OCI-LY7 (cell line): ENCODE measurements around the gene RAB42.

Source experiments
- EZH2phosphoT487 ChIP-seq: fragments of 200-600 bp; sonication (generic); IDR thresholded peaks from 2 replicates; pipeline ENCODE4 v1.6.1; 2018; ENCODE audit warnings: low read depth, borderline replicate concordance, mild to moderate bottlenecking, mixed run types, antibody characterized with exemption, low read length, moderate library complexity, mixed read lengths
- TF ChIP-seq, protein P1 (sequence below): fragments of 200-600 bp; sonication (generic); conservative IDR thresholded peaks from 2 replicates; pipeline ENCODE4 v1.5.1; 2014; ENCODE audit warnings: mild to moderate bottlenecking, antibody characterized with exemption, low read length, moderate library complexity, mixed read lengths

DNA sequence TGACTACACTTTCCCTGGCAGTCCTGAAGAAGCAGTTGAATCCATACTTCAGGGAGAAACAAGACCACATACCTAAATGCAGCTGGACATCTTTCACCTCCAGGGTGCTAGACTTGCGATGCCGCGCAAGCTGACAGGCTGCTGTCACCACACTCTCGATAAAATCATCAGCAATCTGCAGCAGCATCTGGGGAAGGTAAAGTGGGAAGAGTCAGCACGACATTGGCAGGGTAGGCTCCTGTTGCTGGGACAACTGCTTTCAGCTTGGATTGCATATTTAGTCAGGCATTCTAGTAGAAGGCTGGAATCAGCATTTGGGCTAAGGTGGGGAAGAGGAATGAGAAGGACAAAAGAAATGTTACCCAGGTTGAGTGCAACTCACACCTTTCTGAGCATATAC, 21.1 kb downstream of the RAB42 start:
- TF ChIP-seq, protein P1, sequence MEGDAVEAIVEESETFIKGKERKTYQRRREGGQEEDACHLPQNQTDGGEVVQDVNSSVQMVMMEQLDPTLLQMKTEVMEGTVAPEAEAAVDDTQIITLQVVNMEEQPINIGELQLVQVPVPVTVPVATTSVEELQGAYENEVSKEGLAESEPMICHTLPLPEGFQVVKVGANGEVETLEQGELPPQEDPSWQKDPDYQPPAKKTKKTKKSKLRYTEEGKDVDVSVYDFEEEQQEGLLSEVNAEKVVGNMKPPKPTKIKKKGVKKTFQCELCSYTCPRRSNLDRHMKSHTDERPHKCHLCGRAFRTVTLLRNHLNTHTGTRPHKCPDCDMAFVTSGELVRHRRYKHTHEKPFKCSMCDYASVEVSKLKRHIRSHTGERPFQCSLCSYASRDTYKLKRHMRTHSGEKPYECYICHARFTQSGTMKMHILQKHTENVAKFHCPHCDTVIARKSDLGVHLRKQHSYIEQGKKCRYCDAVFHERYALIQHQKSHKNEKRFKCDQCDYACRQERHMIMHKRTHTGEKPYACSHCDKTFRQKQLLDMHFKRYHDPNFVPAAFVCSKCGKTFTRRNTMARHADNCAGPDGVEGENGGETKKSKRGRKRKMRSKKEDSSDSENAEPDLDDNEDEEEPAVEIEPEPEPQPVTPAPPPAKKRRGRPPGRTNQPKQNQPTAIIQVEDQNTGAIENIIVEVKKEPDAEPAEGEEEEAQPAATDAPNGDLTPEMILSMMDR, result no peak
- TF ChIP-seq EZH2phosphoT487, result no peak
